ENCODE measurements around the gene TPBG.

The TPBG gene

GRCh38 chr6:82364087-82365015 is 734 bp downstream of the TPBG start (continued):
- no peak for TF ChIP-seq ZNF513 (tag by site-specific recombination; IDR thresholded peaks at IDR 0.05)
- TF ChIP-seq ZNF140 (tag by site-specific recombination; IDR thresholded peaks at IDR 0.05), result no peak
- no peak for TF ChIP-seq ZNF510 (tag by site-specific recombination; IDR thresholded peaks at IDR 0.05; ENCODE audit: insufficient replicate concordance)
- no peak for TF ChIP-seq ZNF530 (tag by site-specific recombination; IDR thresholded peaks at IDR 0.05; ENCODE audit: low read depth)
- TF ChIP-seq KLF17 (tag by site-specific recombination; IDR thresholded peaks at IDR 0.05), result no peak
- TF ChIP-seq GLI4 (tag by site-specific recombination; IDR thresholded peaks at IDR 0.05), result 0 out of 2 replicates have a peak, but pooled peaks have one; percentile 7
- no peak; the same call in 1 of the 2 replicates for TF ChIP-seq ZNF768 (tag by site-specific recombination; IDR thresholded peaks at IDR 0.05)
- peak; percentile 73; the same call in 1 of the 2 replicates for TF ChIP-seq ZNF223 (tag by site-specific recombination; IDR thresholded peaks at IDR 0.05)
- TF ChIP-seq ZNF561 (tag by site-specific recombination; IDR thresholded peaks at IDR 0.05; ENCODE audit: borderline replicate concordance), result peak; percentile 85
- TF ChIP-seq ZNF221 (tag by site-specific recombination; IDR thresholded peaks at IDR 0.05; ENCODE audit: borderline replicate concordance), result no peak
- TF ChIP-seq ZBTB17 (tag by site-specific recombination; IDR thresholded peaks at IDR 0.05), result peak; percentile 75
- peak; percentile 94 for TF ChIP-seq ZNF610 (tag by site-specific recombination; IDR thresholded peaks at IDR 0.05; ENCODE audit: borderline replicate concordance)
- TF ChIP-seq WT1 (tag by site-specific recombination; IDR thresholded peaks at IDR 0.05), result no peak
- TF ChIP-seq ZNF239 (tag by site-specific recombination; IDR thresholded peaks at IDR 0.05), result 0 out of 2 replicates have a peak, but pooled peaks have one; percentile 30
- TF ChIP-seq SP2 (tag by site-specific recombination; IDR thresholded peaks at IDR 0.05), result peak; percentile 90
- peak; percentile 84 for TF ChIP-seq KLF8 (tag by site-specific recombination; IDR thresholded peaks at IDR 0.05)
- no peak for TF ChIP-seq ZNF426 (tag by site-specific recombination; IDR thresholded peaks at IDR 0.05)
- no peak for TF ChIP-seq ATF2 (tag by site-specific recombination; IDR thresholded peaks at IDR 0.05; ENCODE audit: low read depth)
- 0 out of 2 replicates have a peak, but pooled peaks have one; percentile 66 for TF ChIP-seq ZNF391 (tag by site-specific recombination; IDR thresholded peaks at IDR 0.05; ENCODE audit: borderline replicate concordance, low read depth)
- no peak for TF ChIP-seq ZNF324 (tag by site-specific recombination; IDR thresholded peaks at IDR 0.05)
- peak; percentile 77 for TF ChIP-seq PATZ1 (tag by site-specific recombination; IDR thresholded peaks at IDR 0.05)
- no peak for TF ChIP-seq ZNF18 (tag by site-specific recombination; IDR thresholded peaks at IDR 0.05)
- no peak for TF ChIP-seq ZNF23 (tag by site-specific recombination; IDR thresholded peaks at IDR 0.05; ENCODE audit: borderline replicate concordance)
- no peak for TF ChIP-seq ZNF354C (tag by site-specific recombination; IDR thresholded peaks at IDR 0.05; ENCODE audit: borderline replicate concordance, low read depth)
- no peak for TF ChIP-seq ZNF311 (tag by site-specific recombination; IDR thresholded peaks at IDR 0.05; ENCODE audit: borderline replicate concordance)
- no peak for TF ChIP-seq ZNF473 (tag by site-specific recombination; IDR thresholded peaks at IDR 0.05)
- TF ChIP-seq ZNF121 (tag by site-specific recombination; IDR thresholded peaks at IDR 0.05), result no peak
- no peak; the same call in 1 of the 2 replicates for TF ChIP-seq ZNF146 (tag by site-specific recombination; IDR thresholded peaks at IDR 0.05)
- TF ChIP-seq ZNF548 (tag by site-specific recombination; IDR thresholded peaks at IDR 0.05), result no peak
- no peak for TF ChIP-seq ZNF48 (tag by site-specific recombination; IDR thresholded peaks at IDR 0.05)
- TF ChIP-seq IKZF3 (tag by site-specific recombination; IDR thresholded peaks at IDR 0.05), result peak; percentile 93
- no peak for TF ChIP-seq MEIS1 (CRISPR knock-in tag; IDR thresholded peaks at IDR 0.05; ENCODE audit: borderline replicate concordance)
- TF ChIP-seq ZNF701 (tag by site-specific recombination; IDR thresholded peaks at IDR 0.05), result no peak

Data from HEK293 (cell line).